H1 (cell line): ENCODE results near the gene ELOVL6. TPM values are rescaled to one million over a fixed set of nuclear protein-coding genes. Genes with fewer than 3 reads are reported as not detected.
A peak's percentile ranks its signal among the peaks of the same experiment; 100 is the strongest.

Experiments used
- CTCF ChIA-PET: fragments of 300-600 bp; sonication (Branson Sonifier 250); formaldehyde crosslinking; loops from one replicate; lab custom pipeline; 2021; ENCODE audit not compliant: partially characterized antibody; lab: Charles Lee
- POLR2A ChIA-PET: fragments of 300-600 bp; sonication (Branson Sonifier 250); formaldehyde crosslinking; loops from one replicate; lab custom pipeline; 2021; ENCODE audit warnings: inconsistent platforms; ENCODE audit not compliant: partially characterized antibody; lab: Charles Lee
- DNase-seq, 2 experiments: peaks; one replicate each; pipeline versions ENCODE4 v3.0.0 to v3.0.0-alpha.2; 2010 to 2022; ENCODE audit warnings: low spot score in 2 of 2, low read depth in 1 of 2, mixed read lengths in 1 of 2
- FAIRE-seq: peaks from 2 replicates; lab custom pipeline; 2011; peaks lifted over from hg19 to GRCh38; lab: Jason Lieb, UNC
- H2AFZ ChIP-seq: 2 replicates; pipeline ENCODE4 v1.8.1; 2012; ENCODE audit warnings: low read length, inconsistent platforms
- H2AK5ac ChIP-seq: 2 replicates; pipeline ENCODE4 v1.6.1; 2013; ENCODE audit warnings: low read depth, low read length
- H2BK120ac ChIP-seq: replicated peaks from 2 replicates; pipeline ENCODE3; 2013; ENCODE audit warnings: low read depth, low read length, inconsistent platforms
- H2BK12ac ChIP-seq: 2 replicates; pipeline ENCODE4 v1.6.1; 2013; ENCODE audit warnings: low read depth, low read length
- H2BK15ac ChIP-seq: 2 replicates; pipeline ENCODE4 v1.6.1; 2013; ENCODE audit warnings: low read length
- H2BK20ac ChIP-seq: 2 replicates; pipeline ENCODE4 v1.6.1; 2013; ENCODE audit warnings: low read length
- H2BK5ac ChIP-seq: 2 replicates; pipeline ENCODE4 v1.6.1; 2013; ENCODE audit warnings: low read depth, low read length
- H3K14ac ChIP-seq: 2 replicates; pipeline ENCODE4 v1.6.1; 2013; ENCODE audit warnings: inconsistent platforms; ENCODE audit not compliant: insufficient read length
- H3K18ac ChIP-seq: 2 replicates; pipeline ENCODE4 v1.6.1; 2013; ENCODE audit warnings: low read length; ENCODE audit errors: extremely low read depth
- H3K23ac ChIP-seq: 2 replicates; pipeline ENCODE4 v1.6.1; 2013; ENCODE audit warnings: inconsistent platforms; ENCODE audit not compliant: insufficient read length
- H3K23me2 ChIP-seq: 2 replicates; pipeline ENCODE4 v1.6.1; 2013; ENCODE audit warnings: low read depth, low read length
- H3K27ac ChIP-seq: 2 replicates; pipeline ENCODE4 v1.6.1; 2011; ENCODE audit warnings: low read depth, low read length, inconsistent platforms
- H3K27me3 ChIP-seq, 4 experiments: replicated peaks in 1 of 4; 1 replicate in 1 of 4; 2 replicates in 3 of 4; pipeline versions ENCODE4 v1.6.1 to v1.8.1; 2011 to 2013; ENCODE audit warnings: low read length in 3 of 4, mild to moderate bottlenecking in 3 of 4, inconsistent platforms in 2 of 4, mixed read lengths in 2 of 4, moderate library complexity in 1 of 4; ENCODE audit not compliant: control insufficient read depth in 3 of 4, insufficient read depth in 3 of 4; ENCODE audit errors: extremely low read depth in 1 of 4
- H3K36me3 ChIP-seq, 4 experiments: 2 replicates each; pipeline versions ENCODE4 v1.6.1 to v1.8.1; 2011 to 2013; ENCODE audit warnings: mild to moderate bottlenecking in 4 of 4, low read length in 3 of 4, moderate library complexity in 2 of 4, control low read depth in 1 of 4, inconsistent platforms in 1 of 4; ENCODE audit not compliant: insufficient read depth in 4 of 4, control insufficient read depth in 2 of 4
- H3K4ac ChIP-seq: replicated peaks from 2 replicates; pipeline ENCODE3; 2013; ENCODE audit warnings: low read length, low read depth, mixed read lengths, inconsistent platforms; ENCODE audit not compliant: insufficient read length
- H3K4me1 ChIP-seq, 4 experiments: replicated peaks in 1 of 4; 1 replicate in 1 of 4; 2 replicates in 3 of 4; pipeline versions ENCODE4 v1.6.1 to v1.8.1; 2011 to 2013; ENCODE audit warnings: low read length in 3 of 4, inconsistent platforms in 2 of 4, mixed read lengths in 1 of 4; ENCODE audit not compliant: insufficient read depth in 4 of 4, control insufficient read depth in 3 of 4
- H3K4me2 ChIP-seq, 2 experiments: 2 replicates each; pipeline versions ENCODE4 v1.6.1 to v1.8.1; 2011 to 2013; ENCODE audit warnings: low read depth in 2 of 2, low read length in 2 of 2, control low read depth in 1 of 2, inconsistent platforms in 1 of 2, mild to moderate bottlenecking in 1 of 2; ENCODE audit not compliant: insufficient read depth in 1 of 2
- H3K4me3 ChIP-seq, 4 experiments: fragments of 200-600, 300-600 bp in 1 of 4; sonication (generic), shearing (Covaris generic), sonication (Bioruptor Twin) in 1 of 4; 2 replicates each; pipeline versions ENCODE4 v1.5.1 to v1.8.1; 2011 to 2016; ENCODE audit warnings: low read length in 4 of 4, low read depth in 3 of 4, control low read depth in 2 of 4, inconsistent platforms in 2 of 4, mild to moderate bottlenecking in 2 of 4, mixed read lengths in 1 of 4, moderate library complexity in 1 of 4; ENCODE audit not compliant: insufficient read depth in 2 of 4; ENCODE audit errors: extremely low read depth in 1 of 4
- H3K56ac ChIP-seq: replicated peaks from 2 replicates; pipeline ENCODE3; 2013; ENCODE audit warnings: low read depth, mild to moderate bottlenecking, mixed read lengths, low read length, inconsistent platforms; ENCODE audit not compliant: insufficient read length
- H3K79me1 ChIP-seq: 2 replicates; pipeline ENCODE4 v1.6.1; 2013; ENCODE audit warnings: low read depth, low read length, control low read depth
- H3K79me2 ChIP-seq, 2 experiments: 2 replicates each; pipeline versions ENCODE4 v1.6.1 to v1.8.1; 2012 to 2013; ENCODE audit warnings: low read length in 2 of 2, mild to moderate bottlenecking in 2 of 2, inconsistent platforms in 1 of 2; ENCODE audit not compliant: insufficient read depth in 2 of 2, control insufficient read depth in 1 of 2
- H3K9ac ChIP-seq, 4 experiments: replicated peaks in 1 of 4; 1 replicate in 1 of 4; 2 replicates in 3 of 4; pipeline versions ENCODE4 v1.6.1 to v1.8.1; 2011 to 2013; ENCODE audit warnings: low read depth in 3 of 4, low read length in 3 of 4, control low read depth in 2 of 4, mild to moderate bottlenecking in 2 of 4, moderate library complexity in 2 of 4, inconsistent platforms in 1 of 4; ENCODE audit errors: extremely low read depth in 1 of 4
- H3K9me3 ChIP-seq, 2 experiments: 2 replicates each; pipeline versions ENCODE4 v1.6.1 to v1.8.1; 2012 to 2013; ENCODE audit warnings: mild to moderate bottlenecking in 2 of 2, moderate library complexity in 2 of 2, control low read depth in 1 of 2, inconsistent platforms in 1 of 2, low read depth in 1 of 2, low read length in 1 of 2, mixed read lengths in 1 of 2; ENCODE audit not compliant: insufficient read depth in 2 of 2
- H4K20me1 ChIP-seq, 2 experiments: replicated peaks in 1 of 2; 2 replicates each; pipeline versions ENCODE3 to v1.8.1; 2011 to 2013; ENCODE audit warnings: inconsistent platforms in 2 of 2, low read length in 2 of 2, mild to moderate bottlenecking in 1 of 2; ENCODE audit not compliant: insufficient read depth in 2 of 2, control insufficient read depth in 1 of 2
- H4K5ac ChIP-seq: 2 replicates; pipeline ENCODE4 v1.6.1; 2013; ENCODE audit warnings: low read length, low read depth, mixed read lengths, inconsistent platforms; ENCODE audit not compliant: insufficient read length
- H4K8ac ChIP-seq: 2 replicates; pipeline ENCODE4 v1.8.0; 2013; ENCODE audit warnings: mild to moderate bottlenecking, moderate library complexity, low read length, inconsistent platforms; ENCODE audit not compliant: insufficient read depth; ENCODE audit errors: extremely low read depth
- H4K91ac ChIP-seq: replicated peaks from 2 replicates; pipeline ENCODE3; 2013; ENCODE audit warnings: low read length, mixed read lengths, inconsistent platforms; ENCODE audit not compliant: insufficient read length
- EGR1 ChIP-seq: IDR thresholded peaks from 2 replicates; pipeline ENCODE4 v1.6.1; 2011; ENCODE audit warnings: low read depth, low read length, borderline replicate concordance
- SP2 ChIP-seq: IDR thresholded peaks from 2 replicates; pipeline ENCODE4 v1.6.1; 2012; ENCODE audit warnings: mild to moderate bottlenecking, low read length, inconsistent platforms
- WGBS, 2 experiments: shearing (Covaris generic) in 1 of 2; methylation state at CpG; one replicate each; pipeline versions ENCODE4 v1.1.6 to v1.1.7; 2013 to 2015; ENCODE audit warnings: low lambda C conversion rate in 2 of 2, mixed read lengths in 2 of 2, inconsistent platforms in 1 of 2, low coverage in 1 of 2, missing lambda C conversion rate in 1 of 2; ENCODE audit not compliant: insufficient replicate concordance in 2 of 2, insufficient coverage in 1 of 2, insufficient read length in 1 of 2; ENCODE audit errors: extremely low coverage in 1 of 2, missing lambda C conversion rate in 1 of 2; 5-methylcytosine and 5-hydroxymethylcytosine counted together
- polyA plus RNA-seq, 7 experiments: library from polyadenylated mRNA; depleted of rRNA in 3 of 7; stranded (reverse) in 5 of 7; unstranded in 2 of 7; fragments of >200 nt in 5 of 7; fragments of 200-250 nt in 2 of 7; gene quantifications; 1 replicate in 5 of 7; 2 replicates in 1 of 7; 4 replicates in 1 of 7; pipeline versions ENCODE4 v1.2.1 to v1.2.3, GENCODE V29; 2011 to 2013; ENCODE audit warnings: missing spikeins in 2 of 7, mixed read lengths in 2 of 7
- total RNA-seq: library from RNA; stranded (reverse); fragmentation: NEBNext Ultra II Directional; extraction: Animal tissue kit (Norgen Biotek cat#: 25700); gene quantifications from 2 replicates; pipeline ENCODE4 v1.2.1, GENCODE V29; 2021

Gene ELOVL6
- total and polyA plus RNA-seq, 2 of the 8 experiments (the other 6 are each of a cell fraction or from before 2014, with no cell fraction given), result 27.8 to 86.6 TPM

DNA sequence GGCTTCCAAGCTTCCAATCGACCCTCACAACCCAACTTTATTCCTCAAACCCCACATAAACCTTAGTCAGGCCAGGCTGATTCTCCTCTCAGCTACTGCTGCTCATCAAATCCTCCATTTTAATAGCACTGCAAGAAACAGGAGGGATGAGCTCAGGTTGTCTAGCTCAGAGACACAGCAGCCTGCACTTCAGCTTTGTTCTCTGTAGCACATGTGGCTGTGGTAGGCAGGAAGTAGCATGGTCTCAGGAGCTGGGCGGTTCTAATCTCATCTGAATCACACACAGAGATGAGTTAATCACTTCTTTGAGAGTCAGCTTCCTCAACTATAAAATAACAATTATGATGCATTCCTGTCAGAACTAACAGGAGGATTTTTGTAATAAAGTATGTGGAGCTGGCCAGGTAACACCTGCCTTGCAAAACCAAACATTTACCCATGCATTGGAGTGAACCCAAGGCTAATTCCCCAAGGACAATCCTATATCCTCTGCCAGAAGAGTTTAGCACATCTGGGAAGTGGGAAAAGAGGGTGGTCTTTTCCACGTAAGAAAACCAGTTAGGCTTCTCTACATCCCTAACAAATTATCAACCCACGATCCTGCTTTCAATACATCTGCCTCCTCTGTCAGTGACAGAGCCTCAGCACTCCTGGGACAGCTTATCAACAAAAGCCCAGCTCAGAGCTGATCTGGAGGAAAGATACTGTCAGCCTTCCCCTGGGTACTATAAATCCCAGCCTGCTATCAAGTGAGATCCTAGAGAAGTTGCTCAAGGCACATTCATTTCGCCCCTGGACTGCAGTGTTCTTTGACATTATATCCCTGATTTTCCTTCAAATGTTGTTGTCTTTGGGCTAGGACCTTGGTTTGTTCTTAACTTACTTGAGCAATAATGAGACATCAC lies 32.8 kb downstream of the ELOVL6 start:
- Histone ChIP-seq H3K23me2 (no peaks in the 10 kb centered on the region), H3K9ac (no peak overlapping the region; a peak in 1 of 7 replicates), H3K36me3 (peaks cover 0 to 8% (median 0%) of the 10 kb centered on the region in 4 experiments; a peak in 3 of 8 replicates), H2BK5ac (no peak overlapping the region), H3K14ac (no peak overlapping the region), H2BK15ac (no peak overlapping the region), H2AFZ (no peak overlapping the region), H3K9me3 (no peaks in the 10 kb centered on the region), H4K8ac (no peak overlapping the region), H2BK12ac (no peak overlapping the region), H3K18ac (no peak overlapping the region), H3K4ac (no peak overlapping the region), H3K56ac (no peak overlapping the region), H4K20me1 (peaks cover 0 to 2% of the 10 kb centered on the region in 2 experiments), H3K79me1 (peaks cover 3% of the 10 kb centered on the region; the same call in 1 of the 2 replicates), H2AK5ac (no peak overlapping the region), H3K4me2 (no peak overlapping the region), H2BK120ac (no peak overlapping the region), H3K4me1 (peaks cover 0 to 3% (median under 1%) of the 10 kb centered on the region in 4 experiments; a peak in 2 of 7 replicates), H3K27ac (no peak overlapping the region), H4K91ac (peak overlapping the region; percentile 9), H3K23ac (no peak overlapping the region), H2BK20ac (no peak overlapping the region), H3K27me3 (no peaks in the 10 kb centered on the region), H4K5ac (no peak overlapping the region), H3K79me2 (peaks cover 0 to 52% of the 10 kb centered on the region in 2 experiments; a peak in 2 of 4 replicates), H3K4me3 (no peak overlapping the region)
- WGBS, 2 experiments, result 91% methylated on average over 5 of the region's 5 CpGs; no CpG with 5 or more reads in 1 of the 2 experiments
- DNase-seq (no peak), FAIRE-seq (no peak)
- ChIA-PET POLR2A (interaction anchor here (1.3 kb wide), 1 partner anchor 12 kb away, joined by 3 read pairs; no protein-coding TSS in a partner anchor), CTCF (interaction anchor here (0.6 to 1.5 kb wide), 6 partner anchors 13 to 116 kb away, joined by 3 to 4 read pairs (median 3); no protein-coding TSS in a partner anchor)
- TF ChIP-seq SP2 (no peak), EGR1 (no peak)
